Prostate gland (tissue), 2 donors: Measurements from ENCODE around the gene LAMA2.

Experiments
- POLR2A ChIP-seq: fragments of 450-650 bp; IDR thresholded peaks from one replicate; pipeline ENCODE4 v1.6.1; 2016; ENCODE audit warnings: antibody characterized with exemption, mild to moderate bottlenecking
- POLR2AphosphoS5 ChIP-seq: sonication (generic); formaldehyde crosslinking; IDR thresholded peaks from one replicate; pipeline ENCODE4 v1.6.1; 2017; ENCODE audit warnings: antibody characterized with exemption
- TF ChIP-seq, protein P1 (sequence below), 4 experiments: fragments of 200-600 bp in 2 of 4; fragments of 450-650 bp in 2 of 4; sonication (generic) in 2 of 4; IDR thresholded peaks; 1 replicate in 3 of 4; 2 replicates in 1 of 4; pipeline ENCODE4 v1.5.1; 2016 to 2019; ENCODE audit warnings: antibody characterized with exemption in 4 of 4, mild to moderate bottlenecking in 2 of 4, moderate library complexity in 2 of 4

- TF ChIP-seq, protein P1, sequence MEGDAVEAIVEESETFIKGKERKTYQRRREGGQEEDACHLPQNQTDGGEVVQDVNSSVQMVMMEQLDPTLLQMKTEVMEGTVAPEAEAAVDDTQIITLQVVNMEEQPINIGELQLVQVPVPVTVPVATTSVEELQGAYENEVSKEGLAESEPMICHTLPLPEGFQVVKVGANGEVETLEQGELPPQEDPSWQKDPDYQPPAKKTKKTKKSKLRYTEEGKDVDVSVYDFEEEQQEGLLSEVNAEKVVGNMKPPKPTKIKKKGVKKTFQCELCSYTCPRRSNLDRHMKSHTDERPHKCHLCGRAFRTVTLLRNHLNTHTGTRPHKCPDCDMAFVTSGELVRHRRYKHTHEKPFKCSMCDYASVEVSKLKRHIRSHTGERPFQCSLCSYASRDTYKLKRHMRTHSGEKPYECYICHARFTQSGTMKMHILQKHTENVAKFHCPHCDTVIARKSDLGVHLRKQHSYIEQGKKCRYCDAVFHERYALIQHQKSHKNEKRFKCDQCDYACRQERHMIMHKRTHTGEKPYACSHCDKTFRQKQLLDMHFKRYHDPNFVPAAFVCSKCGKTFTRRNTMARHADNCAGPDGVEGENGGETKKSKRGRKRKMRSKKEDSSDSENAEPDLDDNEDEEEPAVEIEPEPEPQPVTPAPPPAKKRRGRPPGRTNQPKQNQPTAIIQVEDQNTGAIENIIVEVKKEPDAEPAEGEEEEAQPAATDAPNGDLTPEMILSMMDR (IDR thresholded peaks at IDR 0.05): no peak
- no peak for TF ChIP-seq POLR2A
- no peak for TF ChIP-seq POLR2AphosphoS5
These were observed 396.7 kb downstream of the LAMA2 start for GRCh38 chr6:129279343-129280292.
